Gastrocnemius medialis (tissue), 4 donors: Measurements from ENCODE around the gene ILRUN.

Experiments
- POLR2A ChIP-seq, 2 donors: fragments of 450-650 bp; IDR thresholded peaks; one replicate each; pipeline ENCODE4 v1.6.1; 2017; ENCODE audit warnings: antibody characterized with exemption in 2 of 2, mild to moderate bottlenecking in 2 of 2, moderate library complexity in 2 of 2
- TF ChIP-seq, protein P1 (sequence below), 5 experiments: fragments of 450-650 bp in 3 of 5; fragments of 200-600 bp in 2 of 5; sonication (generic) in 2 of 5; IDR thresholded peaks in 4 of 5; conservative IDR thresholded peaks in 1 of 5; 1 replicate in 4 of 5; 2 replicates in 1 of 5; pipeline ENCODE4 v1.5.1; 2016 to 2019; ENCODE audit warnings: antibody characterized with exemption in 5 of 5, mild to moderate bottlenecking in 3 of 5, moderate library complexity in 3 of 5

DNA sequence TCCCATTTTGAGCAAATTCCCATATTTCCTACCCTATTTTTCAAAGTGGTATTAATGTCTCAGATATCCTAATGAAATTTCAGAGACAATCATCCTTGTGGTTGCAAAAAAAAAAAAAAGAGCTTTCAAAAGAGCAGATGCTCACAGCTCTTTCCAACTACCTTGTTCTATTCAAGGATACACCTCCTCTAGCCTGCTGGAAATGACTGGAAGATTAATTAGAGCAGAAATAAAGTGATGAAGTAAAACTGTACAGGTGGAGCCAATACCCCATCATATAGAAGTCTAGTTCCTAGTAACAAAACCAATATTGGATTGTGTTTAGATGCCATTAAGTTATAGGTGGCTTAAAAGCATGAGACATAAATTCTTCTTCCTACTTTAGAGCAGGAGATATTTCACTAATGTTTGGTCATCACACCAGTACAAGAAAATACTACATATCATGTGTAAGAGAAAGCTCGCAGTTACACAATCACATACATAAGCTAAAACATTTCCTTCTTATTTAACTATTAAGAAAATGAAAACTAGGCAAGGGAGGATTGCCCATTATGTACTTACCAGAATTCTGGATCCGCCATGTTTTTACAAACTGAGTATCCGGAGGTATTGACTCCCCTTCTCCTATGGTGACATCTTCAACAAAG lies 42.4 kb downstream of the ILRUN start:
- TF ChIP-seq, protein P1, sequence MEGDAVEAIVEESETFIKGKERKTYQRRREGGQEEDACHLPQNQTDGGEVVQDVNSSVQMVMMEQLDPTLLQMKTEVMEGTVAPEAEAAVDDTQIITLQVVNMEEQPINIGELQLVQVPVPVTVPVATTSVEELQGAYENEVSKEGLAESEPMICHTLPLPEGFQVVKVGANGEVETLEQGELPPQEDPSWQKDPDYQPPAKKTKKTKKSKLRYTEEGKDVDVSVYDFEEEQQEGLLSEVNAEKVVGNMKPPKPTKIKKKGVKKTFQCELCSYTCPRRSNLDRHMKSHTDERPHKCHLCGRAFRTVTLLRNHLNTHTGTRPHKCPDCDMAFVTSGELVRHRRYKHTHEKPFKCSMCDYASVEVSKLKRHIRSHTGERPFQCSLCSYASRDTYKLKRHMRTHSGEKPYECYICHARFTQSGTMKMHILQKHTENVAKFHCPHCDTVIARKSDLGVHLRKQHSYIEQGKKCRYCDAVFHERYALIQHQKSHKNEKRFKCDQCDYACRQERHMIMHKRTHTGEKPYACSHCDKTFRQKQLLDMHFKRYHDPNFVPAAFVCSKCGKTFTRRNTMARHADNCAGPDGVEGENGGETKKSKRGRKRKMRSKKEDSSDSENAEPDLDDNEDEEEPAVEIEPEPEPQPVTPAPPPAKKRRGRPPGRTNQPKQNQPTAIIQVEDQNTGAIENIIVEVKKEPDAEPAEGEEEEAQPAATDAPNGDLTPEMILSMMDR (IDR thresholded peaks at IDR 0.05 in 4 of 5, conservative IDR thresholded peaks at IDR 0.05 in 1 of 5) = no peak
- TF ChIP-seq POLR2A (IDR thresholded peaks at IDR 0.05) = no peak
